GM23248 (cell line): ENCODE data around the gene SLC7A4.

Source experiments
- EZH2 ChIP-seq: fragments of 200-600 bp; sonication (generic); IDR thresholded peaks from 2 replicates; pipeline ENCODE4 v1.6.1; 2018; ENCODE audit warnings: antibody characterized with exemption, mild to moderate bottlenecking; ENCODE audit not compliant: insufficient read depth, poor library complexity, severe bottlenecking
- EZH2phosphoT487 ChIP-seq: fragments of 200-600 bp; sonication (generic); IDR thresholded peaks from 2 replicates; pipeline ENCODE4 v1.6.1; 2018; ENCODE audit warnings: antibody characterized with exemption, moderate library complexity, mild to moderate bottlenecking, low read depth; ENCODE audit not compliant: insufficient read depth

DNA sequence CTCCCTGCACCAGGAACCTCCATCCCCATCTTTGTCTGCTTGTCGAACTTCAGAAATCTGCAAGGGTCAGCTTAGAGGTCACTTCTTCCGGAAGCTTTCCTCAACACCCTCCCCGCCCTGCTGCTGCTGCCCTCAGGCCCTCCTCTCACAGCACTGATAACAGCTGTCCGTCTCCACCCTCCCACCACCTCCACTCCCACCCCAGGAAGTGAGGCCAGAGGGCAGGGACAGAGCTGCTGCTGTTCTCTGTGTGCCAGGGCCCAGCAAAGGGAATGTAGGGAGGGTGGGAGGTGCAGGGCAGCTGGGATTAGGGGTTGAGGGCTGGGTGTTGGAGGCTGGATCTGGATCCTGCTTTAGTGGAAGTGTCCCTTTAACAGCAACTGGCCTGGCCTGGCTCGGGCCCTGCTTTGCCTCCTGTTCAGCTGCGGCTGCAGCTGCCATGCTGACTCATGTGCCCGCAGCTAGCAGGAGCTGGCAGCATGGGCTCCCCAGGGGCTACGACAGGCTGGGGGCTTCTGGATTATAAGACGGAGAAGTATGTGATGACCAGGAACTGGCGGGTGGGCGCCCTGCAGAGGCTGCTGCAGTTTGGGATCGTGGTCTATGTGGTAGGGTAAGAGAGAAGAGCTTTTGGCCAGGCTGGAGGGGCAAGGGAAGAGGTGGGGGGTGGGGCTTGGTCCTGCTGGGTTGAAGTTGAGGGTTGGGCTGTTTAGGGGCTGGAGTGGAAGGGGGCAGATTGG, 17.5 kb downstream of the SLC7A4 start, which contains the start of gene P2RX6:
- TF ChIP-seq EZH2 (no peak), EZH2phosphoT487 (no peak)
